GM12875 (cell line): ENCODE measurements around the gene NAALADL2.
"Not testable (repeated sequence)": the region's sequence is repeated elsewhere in the genome, so short reads cannot be mapped to it uniquely, and the experiment has no call there.

Experiments used
- H3K4me3 ChIP-seq: one replicate; pipeline ENCODE4 v1.5.1; 2011; ENCODE audit warnings: low read depth, low read length, control low read depth
- TF ChIP-seq, protein P1 (sequence below): IDR thresholded peaks from 2 replicates; pipeline ENCODE4 v1.5.1; 2011; ENCODE audit warnings: low read depth, mild to moderate bottlenecking, control low read depth, inconsistent platforms, low read length, moderate library complexity, borderline replicate concordance; ENCODE audit not compliant: insufficient read depth

Gene NAALADL2

GRCh38 chr3:175601521-175601920 lies 742.4 kb downstream of the NAALADL2 start:
- H3K4me3 ChIP-seq: no peak overlapping the region
- TF ChIP-seq, protein P1, sequence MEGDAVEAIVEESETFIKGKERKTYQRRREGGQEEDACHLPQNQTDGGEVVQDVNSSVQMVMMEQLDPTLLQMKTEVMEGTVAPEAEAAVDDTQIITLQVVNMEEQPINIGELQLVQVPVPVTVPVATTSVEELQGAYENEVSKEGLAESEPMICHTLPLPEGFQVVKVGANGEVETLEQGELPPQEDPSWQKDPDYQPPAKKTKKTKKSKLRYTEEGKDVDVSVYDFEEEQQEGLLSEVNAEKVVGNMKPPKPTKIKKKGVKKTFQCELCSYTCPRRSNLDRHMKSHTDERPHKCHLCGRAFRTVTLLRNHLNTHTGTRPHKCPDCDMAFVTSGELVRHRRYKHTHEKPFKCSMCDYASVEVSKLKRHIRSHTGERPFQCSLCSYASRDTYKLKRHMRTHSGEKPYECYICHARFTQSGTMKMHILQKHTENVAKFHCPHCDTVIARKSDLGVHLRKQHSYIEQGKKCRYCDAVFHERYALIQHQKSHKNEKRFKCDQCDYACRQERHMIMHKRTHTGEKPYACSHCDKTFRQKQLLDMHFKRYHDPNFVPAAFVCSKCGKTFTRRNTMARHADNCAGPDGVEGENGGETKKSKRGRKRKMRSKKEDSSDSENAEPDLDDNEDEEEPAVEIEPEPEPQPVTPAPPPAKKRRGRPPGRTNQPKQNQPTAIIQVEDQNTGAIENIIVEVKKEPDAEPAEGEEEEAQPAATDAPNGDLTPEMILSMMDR: no peak

DNA sequence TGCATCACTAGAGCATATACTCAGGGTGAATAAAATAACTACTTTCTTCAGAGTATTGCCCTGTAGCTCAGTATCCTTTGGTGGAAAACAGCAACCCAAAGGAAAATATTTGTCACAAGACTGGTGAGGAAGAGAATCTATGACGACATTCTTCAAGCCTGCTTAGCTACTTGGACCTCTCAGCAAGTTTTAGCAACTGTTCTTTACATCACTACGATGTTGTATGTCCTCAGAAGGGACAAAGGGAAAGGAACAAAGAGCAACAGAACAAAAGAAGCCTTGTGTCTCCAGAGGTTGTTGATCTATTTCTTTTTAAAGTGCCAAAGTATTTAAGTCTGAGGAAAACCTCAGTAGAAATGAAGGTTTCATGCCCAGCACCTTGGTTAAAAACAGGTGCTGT lies 746.7 kb downstream of the NAALADL2 start:
- no peak overlapping the region for H3K4me3 ChIP-seq
- TF ChIP-seq, protein P1: no peak

- TF ChIP-seq, protein P1: no peak
- no peak overlapping the region for H3K4me3 ChIP-seq
Observed at GRCh38 chr3:175606650-175607318, 747.6 kb downstream of the NAALADL2 start.

GRCh38 chr3:175608356-175608755 lies 749.2 kb downstream of the NAALADL2 start:
- TF ChIP-seq, protein P1: no peak
- H3K4me3 ChIP-seq: no peak overlapping the region

DNA sequence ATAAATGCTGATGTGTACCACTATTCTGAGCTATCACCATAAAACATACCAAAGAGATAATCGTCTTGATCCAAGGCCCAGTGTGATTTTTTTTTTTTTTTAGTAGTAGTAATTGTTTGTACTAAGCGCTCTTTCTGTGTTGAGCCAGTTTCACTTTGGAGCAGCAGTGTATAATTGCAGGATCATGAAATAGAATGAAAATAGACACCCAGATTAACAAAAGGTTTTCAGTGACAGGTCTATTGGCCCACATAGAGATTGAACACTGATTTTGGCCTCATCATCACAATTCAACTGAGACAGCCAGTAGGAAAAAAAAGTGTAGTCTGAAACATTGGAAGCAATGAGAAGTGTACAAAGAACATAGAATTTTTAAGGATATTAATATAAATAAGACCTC lies 749.8 kb downstream of the NAALADL2 start:
- TF ChIP-seq, protein P1: no peak
- no peak overlapping the region for H3K4me3 ChIP-seq

- TF ChIP-seq, protein P1: no peak
- no peak overlapping the region for H3K4me3 ChIP-seq
Observed at GRCh38 chr3:175612487-175613196, 753.5 kb downstream of the NAALADL2 start.

GRCh38 chr3:175614107-175614506 lies 755.0 kb downstream of the NAALADL2 start:
- H3K4me3 ChIP-seq: not testable (repeated sequence)
